GM21723 (cell line): Measurements from ENCODE around the gene OR2T12.
"Not testable (repeated sequence)": the region's sequence is repeated elsewhere in the genome, so short reads cannot be mapped to it uniquely, and the experiment has no call there.

ENCODE experiments used
- ATAC-seq: cut with Tn5 transposase; IDR thresholded peaks from one replicate; pipeline ENCODE4 v1.9.1; 2021; ENCODE audit warnings: mild to moderate bottlenecking, moderate library complexity; ENCODE audit not compliant: unreplicated experiment

Gene OR2T12, protein sequence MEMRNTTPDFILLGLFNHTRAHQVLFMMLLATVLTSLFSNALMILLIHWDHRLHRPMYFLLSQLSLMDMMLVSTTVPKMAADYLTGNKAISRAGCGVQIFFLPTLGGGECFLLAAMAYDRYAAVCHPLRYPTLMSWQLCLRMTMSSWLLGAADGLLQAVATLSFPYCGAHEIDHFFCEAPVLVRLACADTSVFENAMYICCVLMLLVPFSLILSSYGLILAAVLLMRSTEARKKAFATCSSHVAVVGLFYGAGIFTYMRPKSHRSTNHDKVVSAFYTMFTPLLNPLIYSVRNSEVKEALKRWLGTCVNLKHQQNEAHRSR

DNA sequence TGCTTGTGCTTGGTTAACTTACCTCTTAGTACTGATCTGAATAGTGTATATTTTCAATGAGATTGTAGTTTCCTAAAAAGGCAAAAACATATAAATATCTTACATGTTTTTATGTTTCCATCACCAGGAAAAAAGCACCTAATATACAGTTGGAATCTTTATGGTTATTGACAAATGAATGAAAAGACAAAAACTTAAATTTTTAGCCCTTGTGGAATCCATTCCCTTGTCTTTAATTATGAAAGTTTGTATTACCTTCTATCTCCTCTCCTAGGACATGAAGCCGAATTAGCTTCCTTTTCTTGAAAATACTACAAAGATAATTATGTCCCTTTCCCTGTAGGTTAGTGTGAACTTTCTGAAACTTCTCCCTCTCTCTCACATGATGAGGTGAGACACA, at the start of gene OR2T12:
Gene OR2T12 (minus strand): TSS at position 101 of the 400 bp plus-strand sequence. CDS start 7,846 bp downstream, outside the sequence.
- no peak for ATAC-seq

DNA sequence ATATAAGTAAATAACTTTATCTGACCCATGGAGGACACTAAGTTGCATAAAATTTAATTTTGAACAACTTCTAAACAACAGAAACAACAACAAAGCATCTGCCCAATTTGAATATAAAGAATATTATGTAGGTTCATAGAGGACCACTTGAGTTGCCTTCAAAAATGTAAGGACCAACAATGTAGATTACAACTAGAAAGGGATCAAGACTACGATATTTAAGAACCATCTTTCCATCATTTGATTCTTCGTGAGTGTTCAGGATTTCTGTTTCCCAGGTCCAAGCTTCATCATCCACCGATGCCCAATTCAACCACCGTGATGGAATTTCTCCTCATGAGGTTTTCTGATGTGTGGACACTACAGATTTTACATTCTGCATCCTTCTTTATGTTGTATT, 45.3 kb upstream of the OR2T12 start, which contains the start of gene OR14C36:
Gene OR14C36 (plus strand): TSS at position 301 of the 400 bp plus-strand sequence. CDS start 0 bp downstream, at position 301.
- no peak for ATAC-seq

DNA sequence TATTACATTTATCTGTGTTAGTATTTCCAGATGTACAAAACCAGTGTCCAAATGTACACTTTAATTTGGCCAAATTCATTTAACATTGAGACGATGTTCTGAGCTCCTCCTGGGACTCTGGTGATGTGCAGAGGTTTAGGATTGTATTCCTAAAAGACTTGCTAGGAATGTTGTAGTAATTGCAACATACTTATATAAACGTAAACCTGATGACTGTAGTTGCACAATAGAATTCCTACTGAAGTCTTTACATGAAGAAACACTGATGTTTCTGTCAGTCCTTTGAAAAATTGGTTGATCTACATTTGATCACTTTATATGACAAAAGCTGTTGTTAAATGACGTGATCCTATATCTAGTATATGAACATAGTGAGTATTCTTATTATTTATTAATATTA, 40.2 kb upstream of the OR2T12 start:
- ATAC-seq, result no peak

DNA sequence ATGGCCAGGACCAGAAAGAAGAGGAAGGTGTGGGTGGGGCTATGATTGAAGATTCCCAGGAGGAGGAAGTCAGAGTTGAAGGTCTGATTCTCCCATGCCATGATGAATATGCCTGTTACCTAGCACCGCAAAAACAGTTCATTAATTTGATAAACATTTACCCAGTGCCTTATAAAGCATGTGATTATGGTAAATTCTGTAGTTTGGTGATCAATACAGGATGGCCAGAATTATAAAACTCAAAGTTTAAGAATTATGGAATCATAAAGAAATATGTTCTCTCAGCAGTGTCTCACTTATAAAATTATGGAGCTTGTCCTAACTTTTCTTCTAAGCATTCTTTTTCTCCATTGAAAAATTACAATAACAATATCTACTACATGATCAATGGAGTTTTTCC, 21.2 kb upstream of the OR2T12 start, which contains the start of gene OR2M7:
Gene OR2M7 (minus strand): TSS at position 101 of the 400 bp plus-strand sequence. CDS start 0 bp downstream, at position 101.
- ATAC-seq, result no peak

DNA sequence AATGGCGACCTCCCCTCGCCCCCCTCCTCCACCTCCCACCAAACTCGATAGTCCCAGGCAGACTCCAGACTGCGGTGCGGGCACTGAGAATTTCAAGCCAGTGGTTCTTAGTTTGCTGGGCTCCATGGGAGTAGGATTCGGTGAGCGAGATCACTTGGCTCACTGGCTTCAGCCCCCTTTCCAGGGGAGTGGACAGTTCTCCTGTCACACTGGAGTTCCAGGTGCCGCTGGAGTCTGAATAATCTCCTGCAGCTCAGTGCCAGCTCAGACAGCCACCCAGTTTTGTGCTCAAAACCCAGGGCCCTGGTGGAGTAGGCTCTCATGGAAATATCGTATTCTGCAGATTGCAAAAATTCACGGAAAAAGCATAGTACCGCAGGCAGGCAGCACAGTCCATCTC, 13.6 kb upstream of the OR2T12 start:
- no peak for ATAC-seq

DNA sequence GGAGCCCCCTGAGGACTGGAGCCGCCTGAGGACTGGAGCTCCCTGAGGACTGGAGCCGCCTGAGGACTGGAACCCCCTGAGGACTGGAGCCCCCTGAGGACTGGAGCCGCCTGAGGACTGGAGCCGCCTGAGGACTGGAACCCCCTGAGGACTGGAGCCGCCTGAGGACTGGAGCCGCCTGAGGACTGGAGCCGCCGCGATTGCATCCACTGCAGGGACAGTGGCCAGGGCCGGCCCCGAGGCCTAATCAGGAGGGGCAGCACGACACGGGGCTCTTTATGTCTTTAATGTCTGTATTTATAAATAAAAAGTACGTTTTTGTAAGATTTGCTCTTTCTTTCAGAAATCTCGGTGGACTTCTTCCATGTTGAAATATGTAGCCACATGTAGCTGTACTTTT, 3.5 kb upstream of the OR2T12 start:
- ATAC-seq, result not testable (repeated sequence)

DNA sequence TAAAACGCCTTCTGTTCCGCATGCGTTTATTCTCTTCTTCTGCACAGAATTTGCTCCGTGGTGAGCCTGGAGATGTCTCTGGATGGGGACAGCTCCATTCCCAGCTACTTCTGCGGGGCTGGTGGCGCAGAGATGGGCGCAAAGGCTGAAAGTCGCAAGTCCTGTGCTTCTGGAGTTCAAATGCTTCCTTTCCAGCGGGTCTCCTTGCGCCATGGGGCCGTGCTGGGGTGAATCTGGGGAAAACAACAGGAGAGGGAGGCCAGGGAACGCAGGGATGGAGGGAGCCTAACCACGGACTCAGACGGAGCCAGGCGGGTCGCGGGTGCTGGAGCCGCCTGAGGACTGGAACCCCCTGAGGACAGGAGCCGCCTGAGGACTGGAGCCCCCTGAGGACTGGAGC, 2.9 kb upstream of the OR2T12 start:
- no peak for ATAC-seq

DNA sequence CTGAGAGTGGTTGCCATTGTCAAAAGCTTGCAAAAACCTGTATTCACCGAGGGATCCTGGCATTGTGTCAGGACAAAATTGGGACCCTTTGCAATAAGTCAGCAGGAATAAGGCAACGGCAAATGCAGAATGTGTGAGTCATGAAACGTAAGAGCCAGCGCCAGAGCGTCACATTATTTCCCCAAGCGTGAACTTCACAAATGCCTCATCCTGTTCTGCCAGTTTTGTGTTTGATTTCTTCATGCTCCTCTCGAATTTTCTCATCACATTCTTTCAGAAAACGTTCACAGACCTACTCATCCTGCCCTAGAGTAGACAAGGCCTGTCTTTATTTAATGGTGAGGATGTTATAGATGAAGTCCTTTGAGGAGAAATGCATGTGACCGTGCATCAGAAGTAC, 2.4 kb upstream of the OR2T12 start:
- ATAC-seq, result not testable (repeated sequence)

DNA sequence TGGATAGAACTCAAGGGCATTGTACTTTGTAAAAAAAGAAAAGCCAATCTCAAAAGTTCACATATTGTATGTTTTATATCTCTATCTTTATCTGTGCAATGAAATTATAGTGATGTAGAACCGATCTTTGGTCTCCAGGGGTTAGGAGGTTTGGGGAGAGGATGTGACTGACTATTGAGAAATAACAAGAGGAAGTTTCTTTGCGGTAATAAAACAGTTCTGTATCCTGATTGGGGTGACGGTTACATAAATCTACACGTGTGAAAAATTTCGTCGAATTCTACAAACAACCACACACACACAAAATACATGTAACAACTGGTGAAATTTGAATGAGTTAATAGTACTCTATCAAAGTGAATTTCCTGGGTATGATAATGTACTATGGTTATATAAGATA, 14.8 kb downstream of the OR2T12 start:
- no peak for ATAC-seq

DNA sequence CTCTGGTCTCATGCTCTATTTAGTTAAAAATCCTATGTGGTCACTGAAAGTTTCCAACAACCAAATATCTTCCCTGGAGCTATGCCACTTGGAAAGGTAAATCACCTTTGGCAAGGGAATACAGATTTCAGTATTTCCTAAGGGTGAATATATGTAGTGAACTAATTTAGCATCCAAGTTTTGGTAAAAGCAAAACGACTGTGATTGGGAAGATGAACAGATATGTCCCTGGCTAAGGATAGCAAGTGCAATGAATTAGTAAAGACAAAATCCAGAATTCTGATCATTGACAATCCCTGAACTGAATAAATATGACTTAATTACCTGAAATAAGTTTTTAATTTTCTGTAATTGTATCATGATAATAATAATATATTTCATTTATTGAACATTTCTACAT, 25.3 kb downstream of the OR2T12 start, which contains the start of gene OR2T33:
Gene OR2T33 (minus strand): TSS at position 101 of the 400 bp plus-strand sequence. CDS start 4,162 bp downstream, outside the sequence.
- ATAC-seq, result no peak

DNA sequence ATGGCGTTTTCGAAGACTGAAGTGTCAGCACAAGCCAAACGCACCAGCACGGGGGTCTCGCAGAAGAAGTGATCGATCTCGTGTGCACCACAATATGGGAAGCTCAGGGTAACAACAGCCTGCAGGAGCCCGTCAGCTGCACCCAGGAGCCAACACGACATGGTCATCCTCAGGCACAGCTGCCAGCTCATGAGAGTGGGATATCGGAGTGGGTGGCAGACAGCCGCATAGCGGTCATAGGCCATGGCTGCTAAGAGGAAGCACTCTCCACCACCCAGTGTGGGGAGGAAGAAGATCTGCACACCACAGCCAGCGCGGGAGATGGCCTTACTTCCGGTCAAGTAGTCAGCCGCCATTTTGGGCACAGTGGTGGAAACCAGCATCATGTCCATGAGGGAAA, 30.0 kb downstream of the OR2T12 start:
- ATAC-seq, result not testable (repeated sequence)

DNA sequence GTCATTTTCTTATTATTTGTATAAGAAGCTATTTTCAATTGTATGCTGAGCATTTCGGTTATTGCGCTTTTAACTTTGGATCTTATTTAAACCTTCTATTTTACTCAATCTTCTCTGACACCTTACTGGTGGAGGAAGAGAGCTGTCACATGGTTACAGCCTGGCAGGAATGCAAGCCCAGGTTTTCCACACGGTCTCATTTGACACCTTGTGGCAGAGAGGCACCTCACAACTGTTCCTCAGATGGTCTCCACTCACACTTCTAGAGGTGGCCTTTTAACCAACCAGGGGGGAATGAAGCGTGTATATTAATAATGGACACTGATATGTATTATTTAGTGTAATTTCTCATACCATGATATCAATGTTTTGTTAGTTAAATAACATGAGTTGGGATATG, 35.0 kb downstream of the OR2T12 start:
- ATAC-seq, result no peak

DNA sequence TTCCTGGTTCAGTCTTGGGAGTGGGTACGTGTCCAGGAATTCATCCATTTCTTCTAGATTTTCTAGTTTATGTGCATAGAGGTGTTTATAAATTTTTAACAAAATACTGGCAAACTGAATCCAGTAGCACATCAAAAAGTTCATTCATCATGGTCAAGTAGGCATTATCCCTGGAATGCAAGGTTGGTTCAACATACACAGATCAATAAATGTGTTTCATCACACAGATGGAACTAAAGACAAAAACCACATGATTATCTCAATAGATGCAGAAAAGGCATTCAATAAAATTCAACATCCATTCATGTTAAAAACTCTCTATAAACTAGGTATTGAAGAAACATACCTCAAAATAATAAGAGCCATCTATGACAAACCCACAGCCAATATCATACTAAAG, 43.9 kb downstream of the OR2T12 start:
- ATAC-seq, result not testable (repeated sequence)

DNA sequence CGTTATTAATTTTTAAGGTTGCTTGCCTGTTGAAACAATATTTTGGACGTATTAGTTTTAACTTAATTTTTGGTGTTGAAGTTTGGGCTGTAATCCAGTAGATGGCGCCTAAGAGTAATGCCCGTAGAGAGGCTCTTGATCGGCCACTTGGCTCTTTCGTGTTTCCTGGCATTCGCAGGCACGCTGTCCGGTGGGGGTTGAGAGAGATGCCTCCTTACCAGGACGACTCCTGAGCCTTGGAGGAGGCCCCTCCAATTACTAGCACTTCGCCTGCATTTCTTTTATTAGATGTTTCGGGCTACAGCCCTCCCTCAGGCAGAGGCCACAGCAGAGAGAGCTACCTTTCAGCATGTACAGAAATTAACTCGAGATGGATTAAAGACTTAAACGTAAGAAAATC, 60.0 kb downstream of the OR2T12 start:
- ATAC-seq, result peak; percentile 94
